GM10248 (cell line): ENCODE measurements around the gene UBL4A.

Experiments used
- CTCF ChIA-PET: fragments of 300-600 bp; sonication (Branson Sonifier 250); formaldehyde crosslinking; extraction: SDS; loops from one replicate; lab custom pipeline; 2021; ENCODE audit warnings: antibody characterized with exemption; lab: Yijun Ruan, JAX
- POLR2A ChIA-PET: fragments of 350-650 bp; sonication (Branson Sonifier 250); formaldehyde crosslinking; extraction: SDS; loops from one replicate; lab custom pipeline; 2020; ENCODE audit warnings: antibody characterized with exemption; lab: Yijun Ruan, JAX
- DNase-seq: peaks from one replicate; pipeline ENCODE4 v3.0.0; 2012; ENCODE audit errors: extremely low spot score
- TF ChIP-seq, protein P1 (sequence below): IDR thresholded peaks from 2 replicates; pipeline ENCODE4 v1.5.1; 2012; ENCODE audit warnings: mild to moderate bottlenecking, low read depth; ENCODE audit errors: extremely low read depth, missing control alignments, control extremely low read depth

Gene UBL4A

GRCh38 chrX:154517101-154517781 is 30.8 kb upstream of the UBL4A start:
- TF ChIP-seq, protein P1, sequence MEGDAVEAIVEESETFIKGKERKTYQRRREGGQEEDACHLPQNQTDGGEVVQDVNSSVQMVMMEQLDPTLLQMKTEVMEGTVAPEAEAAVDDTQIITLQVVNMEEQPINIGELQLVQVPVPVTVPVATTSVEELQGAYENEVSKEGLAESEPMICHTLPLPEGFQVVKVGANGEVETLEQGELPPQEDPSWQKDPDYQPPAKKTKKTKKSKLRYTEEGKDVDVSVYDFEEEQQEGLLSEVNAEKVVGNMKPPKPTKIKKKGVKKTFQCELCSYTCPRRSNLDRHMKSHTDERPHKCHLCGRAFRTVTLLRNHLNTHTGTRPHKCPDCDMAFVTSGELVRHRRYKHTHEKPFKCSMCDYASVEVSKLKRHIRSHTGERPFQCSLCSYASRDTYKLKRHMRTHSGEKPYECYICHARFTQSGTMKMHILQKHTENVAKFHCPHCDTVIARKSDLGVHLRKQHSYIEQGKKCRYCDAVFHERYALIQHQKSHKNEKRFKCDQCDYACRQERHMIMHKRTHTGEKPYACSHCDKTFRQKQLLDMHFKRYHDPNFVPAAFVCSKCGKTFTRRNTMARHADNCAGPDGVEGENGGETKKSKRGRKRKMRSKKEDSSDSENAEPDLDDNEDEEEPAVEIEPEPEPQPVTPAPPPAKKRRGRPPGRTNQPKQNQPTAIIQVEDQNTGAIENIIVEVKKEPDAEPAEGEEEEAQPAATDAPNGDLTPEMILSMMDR, result no peak
- ChIA-PET CTCF (interaction anchor here (0.7 to 2.2 kb wide), 4 partner anchors 10 to 144 kb away, joined by 3 to 9 read pairs (median 4); no protein-coding TSS in a partner anchor), POLR2A (no interaction called here)
- DNase-seq, result no peak

DNA sequence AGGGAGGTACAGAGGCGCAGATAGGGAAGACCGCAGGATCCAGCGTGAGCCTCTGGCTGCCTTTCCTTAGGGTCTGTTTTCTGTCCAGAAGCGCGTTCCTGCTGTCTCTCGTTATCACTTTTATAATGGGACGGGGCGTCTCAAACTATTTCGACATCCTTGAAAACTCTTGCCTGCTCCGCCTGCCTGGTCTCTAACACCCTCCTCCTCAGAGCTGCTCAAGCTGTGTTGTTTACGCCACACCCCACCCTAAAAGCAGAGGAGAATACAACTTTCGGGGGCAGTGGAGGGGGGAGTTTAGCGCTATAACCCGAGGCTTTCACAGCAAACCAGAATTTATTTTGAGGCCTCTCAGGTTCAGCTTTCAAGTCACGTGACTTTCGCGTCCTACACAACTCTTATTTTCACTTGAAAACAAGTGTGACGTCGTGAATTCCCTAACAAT is 30.3 kb upstream of the UBL4A start:
- TF ChIP-seq, protein P1, result no peak
- POLR2A ChIA-PET, result interaction anchor here (0.7 kb wide), 1 partner anchor 205 kb away, joined by 4 read pairs; no protein-coding TSS in a partner anchor
- DNase-seq, result no peak
- CTCF ChIA-PET, result interaction anchor here (0.8 kb wide), 1 partner anchor 11 kb away, joined by 3 read pairs; no protein-coding TSS in a partner anchor

- peak; percentile 91 for DNase-seq
- ChIA-PET POLR2A (interaction anchor here (0.7 kb wide), 2 partner anchors 101 to 205 kb away, joined by 3 to 4 read pairs; no protein-coding TSS in a partner anchor), CTCF (interaction anchor here (0.8 to 1.4 kb wide), 3 partner anchors 9 to 26 kb away, joined by 3 to 4 read pairs (median 3); partner anchors contain the start of gene SLC10A3)
- TF ChIP-seq, protein P1, result no peak
These were observed 29.7 kb upstream of the UBL4A start, which contains the start of gene FAM3A for GRCh38 chrX:154515966-154516655. Gene FAM3A (minus strand): TSS chrX:154516232. CDS start chrX:154515772, 460 bp downstream.

- DNase-seq, result no peak
- CTCF ChIA-PET, result interaction anchor here (0.9 to 1.8 kb wide), 4 partner anchors 10 to 142 kb away, joined by 3 to 6 read pairs (median 4); partner anchors contain the start of gene SLC10A3
- POLR2A ChIA-PET, result interaction anchor here (0.5 to 0.7 kb wide), 2 partner anchors 100 to 109 kb away, joined by 3 read pairs; no protein-coding TSS in a partner anchor
- TF ChIP-seq, protein P1, result no peak
These were observed 28.9 kb upstream of the UBL4A start for GRCh38 chrX:154515090-154515965.

DNA sequence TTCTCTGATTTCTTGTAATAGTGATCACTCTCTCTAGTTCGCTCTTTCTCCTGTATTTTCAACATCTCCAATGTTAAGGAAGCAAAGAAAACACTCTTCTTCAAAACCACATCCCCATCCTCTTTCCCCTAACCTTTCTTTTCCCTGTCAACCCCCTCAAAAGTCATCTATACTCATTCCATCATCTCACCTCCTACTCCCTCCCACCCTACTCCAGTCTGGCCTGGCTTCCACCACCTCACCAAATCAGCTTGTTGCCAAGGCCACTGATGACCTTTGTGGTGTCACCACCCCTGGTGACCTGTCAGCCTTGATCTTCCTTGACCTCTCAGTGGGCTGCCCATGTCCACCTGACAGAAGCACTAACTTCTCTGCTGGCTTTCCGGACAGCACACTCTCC is 27.3 kb upstream of the UBL4A start:
- TF ChIP-seq, protein P1, result no peak
- no peak for DNase-seq
- ChIA-PET POLR2A (no interaction called here), CTCF (interaction anchor here (1.7 to 1.8 kb wide), 2 partner anchors 13 to 140 kb away, joined by 4 to 6 read pairs; no protein-coding TSS in a partner anchor)
